ENCODE measurements around the gene LDB2. TPM values are rescaled to one million over a fixed set of nuclear protein-coding genes. Genes with fewer than 3 reads are reported as not detected.
"Not testable (repeated sequence)": the region's sequence is repeated elsewhere in the genome, so short reads cannot be mapped to it uniquely, and the experiment has no call there.

LDB2 gene
- total RNA-seq, 3 donors from 2014 or later = 34.5 to 68.8 (median 36.5) TPM

- H3K4me1 ChIP-seq = peaks cover 0 to 12% of the 10 kb centered on the region in 2 donors
- peak overlapping the region in 1 of 2 donors; percentile 25 for H3K27ac ChIP-seq
Observed at GRCh38 chr4:16530688-16531635, 367.5 kb downstream of the LDB2 start.

GRCh38 chr4:16524911-16525554 is 373.4 kb downstream of the LDB2 start:
- DNase-seq (ENCODE audit: low spot score in 2 of 2) = no peak

More at GRCh38 chr4:16530688-16531635, 367.5 kb downstream of the LDB2 start:
- H3K4me3 ChIP-seq = no peak overlapping the region
- TF ChIP-seq POLR2AphosphoS5 (IDR thresholded peaks at IDR 0.05) (no peak), CTCF (IDR thresholded peaks at IDR 0.05) (no peak), POLR2A (IDR thresholded peaks at IDR 0.05) (no peak)
- H3K36me3 ChIP-seq = no peaks in the 10 kb centered on the region
- H3K27me3 ChIP-seq = no peaks in the 10 kb centered on the region
- no peaks in the 10 kb centered on the region for H3K9me3 ChIP-seq
- DNase-seq (ENCODE audit: low spot score in 2 of 2) = no peak
- intact Hi-C loops (cut with DNase I; ENCODE audit: low total_unique reads) = no loop called here

GRCh38 chr4:16524406-16524805 is 374.0 kb downstream of the LDB2 start:
- Histone ChIP-seq H3K27ac (no peak overlapping the region), H3K27me3 (no peaks in the 10 kb centered on the region), H3K4me1 (no peaks in the 10 kb centered on the region), H3K36me3 (no peaks in the 10 kb centered on the region), H3K4me3 (no peak overlapping the region), H3K9me3 (no peaks in the 10 kb centered on the region)
- intact Hi-C loops (cut with DNase I; ENCODE audit: low total_unique reads) = no loop called here
- TF ChIP-seq POLR2A (IDR thresholded peaks at IDR 0.05) = no peak
- no peak for TF ChIP-seq POLR2AphosphoS5 (IDR thresholded peaks at IDR 0.05)
- no peak for TF ChIP-seq CTCF (IDR thresholded peaks at IDR 0.05)
- DNase-seq (ENCODE audit: low spot score in 2 of 2) = no peak

More at GRCh38 chr4:16524911-16525554, 373.4 kb downstream of the LDB2 start:
- intact Hi-C loops (cut with DNase I; ENCODE audit: low total_unique reads) = no loop called here
- Histone ChIP-seq H3K4me3 (no peak overlapping the region), H3K27ac (no peak overlapping the region), H3K4me1 (no peaks in the 10 kb centered on the region), H3K27me3 (no peaks in the 10 kb centered on the region), H3K36me3 (no peaks in the 10 kb centered on the region), H3K9me3 (no peaks in the 10 kb centered on the region)
- TF ChIP-seq POLR2A (IDR thresholded peaks at IDR 0.05) (no peak), POLR2AphosphoS5 (IDR thresholded peaks at IDR 0.05) (no peak), CTCF (IDR thresholded peaks at IDR 0.05) (no peak)

- H3K27ac ChIP-seq; H3K4me1 ChIP-seq; H3K27me3 ChIP-seq; H3K9me3 ChIP-seq; DNase-seq (ENCODE audit: low spot score in 2 of 2); H3K4me3 ChIP-seq; H3K36me3 ChIP-seq; intact Hi-C loops (cut with DNase I; ENCODE audit: low total_unique reads): not testable (repeated sequence)
Observed at GRCh38 chr4:16523526-16523925, 374.9 kb downstream of the LDB2 start.

GRCh38 chr4:16521156-16521915 is 377.1 kb downstream of the LDB2 start:
- Histone ChIP-seq H3K27me3 (no peaks in the 10 kb centered on the region), H3K4me1 (no peaks in the 10 kb centered on the region), H3K4me3 (no peak overlapping the region), H3K27ac (no peak overlapping the region), H3K9me3 (no peaks in the 10 kb centered on the region), H3K36me3 (no peaks in the 10 kb centered on the region)
- intact Hi-C loops (cut with DNase I; ENCODE audit: low total_unique reads) = no loop called here
- no peak for DNase-seq (ENCODE audit: low spot score in 2 of 2)
- TF ChIP-seq POLR2AphosphoS5 (IDR thresholded peaks at IDR 0.05) (no peak), POLR2A (IDR thresholded peaks at IDR 0.05) (no peak), CTCF (IDR thresholded peaks at IDR 0.05) (no peak)

Measured in breast epithelium (tissue), 4 donors.